Transverse colon (tissue), 3 donors: Measurements from ENCODE around the gene SPECC1.

Experiments
- POLR2A ChIP-seq: fragments of 450-650 bp; IDR thresholded peaks from one replicate; pipeline ENCODE4 v1.6.1; 2016; ENCODE audit warnings: antibody characterized with exemption, mild to moderate bottlenecking, moderate library complexity
- POLR2AphosphoS5 ChIP-seq, 3 donors: sonication (generic); formaldehyde crosslinking; IDR thresholded peaks; one replicate each; pipeline ENCODE4 v1.6.1; 2016; ENCODE audit warnings: antibody characterized with exemption in 3 of 3

DNA sequence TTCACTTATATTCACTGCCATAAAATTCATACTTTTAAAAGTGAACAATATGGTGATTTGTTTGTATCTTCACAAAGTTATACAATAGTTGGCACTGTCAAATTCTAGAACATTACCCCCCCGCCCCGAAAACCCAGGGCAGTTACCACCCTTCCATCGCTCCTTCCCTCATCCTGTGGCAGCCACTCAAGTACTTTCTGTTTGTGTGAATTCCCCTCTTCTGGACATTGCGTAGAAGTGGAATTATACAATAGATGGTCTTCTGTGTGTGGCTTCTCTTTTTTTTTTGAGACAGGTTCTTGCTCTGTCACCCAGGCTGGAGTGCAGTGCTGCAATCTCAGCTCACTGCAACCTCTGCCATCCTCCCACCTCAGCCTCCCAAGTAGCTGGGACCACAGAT, 58.6 kb downstream of the SPECC1 start:
- TF ChIP-seq POLR2AphosphoS5 (IDR thresholded peaks at IDR 0.05) (no peak), POLR2A (no peak)
